ENCODE results near the gene GAGE13. TPM values are rescaled to one million over a fixed set of nuclear protein-coding genes. Genes with fewer than 3 reads are reported as not detected.
A peak's percentile ranks its signal among the peaks of the same experiment; 100 is the strongest.
"Not testable (repeated sequence)": the region's sequence is repeated elsewhere in the genome, so short reads cannot be mapped to it uniquely, and the experiment has no call there.

Gene GAGE13
- total and polyA plus RNA-seq, 2 donors (not counting 3 experiments of a cell fraction or from before 2014, with no cell fraction given): not detected

- H3K9me3 ChIP-seq (replicated peaks; ENCODE audit: control insufficient read depth, insufficient read depth, low read length); H3K4me1 ChIP-seq (ENCODE audit: control insufficient read depth, extremely low read depth, insufficient read depth, low read length); CTCF ChIA-PET; H2AFZ ChIP-seq (ENCODE audit: low read depth, low read length); intact Hi-C loops (cut with micrococcal nuclease); H3K9me1 ChIP-seq (replicated peaks; ENCODE audit: control insufficient read depth, extremely low read depth, insufficient read depth, low read length); dilution Hi-C loops (cut with MboI; ENCODE audit: extremely low pct_ligation_motif_present, low sequenced_read_pairs); H3K9ac ChIP-seq (replicated peaks; ENCODE audit: extremely low read depth, insufficient read depth, low read length); POLR2A ChIA-PET; H3K36me3 ChIP-seq (ENCODE audit: control insufficient read depth in 2 of 2, extremely low read depth in 1 of 2, insufficient read depth in 2 of 2, low read length in 2 of 2); H4K20me1 ChIP-seq (replicated peaks; ENCODE audit: control insufficient read depth, extremely low read depth, insufficient read depth, low read length); H3K4me2 ChIP-seq (ENCODE audit: insufficient read depth, low read length); H3K79me2 ChIP-seq (ENCODE audit: control insufficient read depth, insufficient read depth, low read length); H3K4me3 ChIP-seq (replicated peaks in 1 of 3; ENCODE audit: insufficient read depth in 1 of 3, low read depth in 1 of 3, low read length in 3 of 3); H3K27me3 ChIP-seq (ENCODE audit: control insufficient read depth in 2 of 2, insufficient read depth in 2 of 2, low read length in 2 of 2); BruUV-seq (replicated peaks); H3K27ac ChIP-seq (ENCODE audit: insufficient read depth, low read depth, low read length); FAIRE-seq: not testable (repeated sequence)
- DNase-seq (ENCODE audit: low read depth, low spot score): peak; percentile 4
These were observed 14.8 kb downstream of the GAGE13 start for GRCh38 chrX:49346150-49346549.

Other genes with a start within 250 kb of the GAGE13 start
- 21.3 and 22.6 TPM in 2 replicates for gene GPKOW, start 207.8 kb upstream of the GAGE13 start, total RNA-seq
- gene GPKOW, start 207.8 kb upstream of the GAGE13 start, polyA plus RNA-seq: 17.5 and 22.1 TPM in 2 replicates
- 0.48 and 0.77 TPM in 2 replicates for gene MAGIX, start 168.8 kb upstream of the GAGE13 start, total RNA-seq
- 0.88 and 0.94 TPM in 2 replicates for gene MAGIX, start 168.8 kb upstream of the GAGE13 start, polyA plus RNA-seq
- gene PLP2, start 159.7 kb upstream of the GAGE13 start, total RNA-seq: 153 and 170 TPM in 2 replicates
- gene PLP2, start 159.7 kb upstream of the GAGE13 start, polyA plus RNA-seq: 277 and 304 TPM in 2 replicates
- 9.6 and 15.0 TPM in 2 replicates for gene PRICKLE3, start 145.2 kb upstream of the GAGE13 start, total RNA-seq
- 6.8 and 8.6 TPM in 2 replicates for gene PRICKLE3, start 145.2 kb upstream of the GAGE13 start, polyA plus RNA-seq
- gene SYP, start 131.4 kb upstream of the GAGE13 start, total RNA-seq: 0.46 and 0.77 TPM in 2 replicates
- 0.11 and 0.21 TPM in 2 replicates for gene SYP, start 131.4 kb upstream of the GAGE13 start, polyA plus RNA-seq
- not detected in 2 replicates for gene CACNA1F, start 98.2 kb upstream of the GAGE13 start, total RNA-seq
- gene CACNA1F, start 98.2 kb upstream of the GAGE13 start, polyA plus RNA-seq: not detected in 2 replicates
- 13.2 and 14.8 TPM in 2 replicates for gene CCDC22, start 96.1 kb upstream of the GAGE13 start, total RNA-seq
- gene CCDC22, start 96.1 kb upstream of the GAGE13 start, polyA plus RNA-seq: 19.2 and 21.5 TPM in 2 replicates
- not detected in 2 replicates for gene FOXP3, start 66.9 kb upstream of the GAGE13 start, total RNA-seq
- gene FOXP3, start 66.9 kb upstream of the GAGE13 start, polyA plus RNA-seq: 0.06 and 0.08 TPM in 2 replicates
- gene PPP1R3F, start 61.8 kb upstream of the GAGE13 start, total RNA-seq: 2.1 and 2.5 TPM in 2 replicates
- 1.5 and 1.6 TPM in 2 replicates for gene PPP1R3F, start 61.8 kb upstream of the GAGE13 start, polyA plus RNA-seq
- gene GAGE10, start 27.9 kb upstream of the GAGE13 start, total RNA-seq: not detected in 2 replicates
- gene GAGE10, start 27.9 kb upstream of the GAGE13 start, polyA plus RNA-seq: not detected in 2 replicates
- gene GAGE12J, start 9.5 kb upstream of the GAGE13 start, total RNA-seq: not detected in 2 replicates
- gene GAGE12J, start 9.5 kb upstream of the GAGE13 start, polyA plus RNA-seq: not detected in 2 replicates
- gene GAGE12C, start 200.6 kb downstream of the GAGE13 start, total RNA-seq: not detected in 2 replicates
- gene GAGE12C, start 200.6 kb downstream of the GAGE13 start, polyA plus RNA-seq: not detected in 2 replicates
- gene GAGE12D, start 210.2 kb downstream of the GAGE13 start, total RNA-seq: not detected in 2 replicates
- gene GAGE12D, start 210.2 kb downstream of the GAGE13 start, polyA plus RNA-seq: not detected in 2 replicates
- not detected in 2 replicates for gene GAGE12E, start 219.7 kb downstream of the GAGE13 start, total RNA-seq
- gene GAGE12E, start 219.7 kb downstream of the GAGE13 start, polyA plus RNA-seq: not detected in 2 replicates
- gene GAGE12F, start 229.3 kb downstream of the GAGE13 start, total RNA-seq: not detected in 2 replicates
- not detected in 2 replicates for gene GAGE12F, start 229.3 kb downstream of the GAGE13 start, polyA plus RNA-seq
- gene GAGE12G, start 238.8 kb downstream of the GAGE13 start, total RNA-seq: not detected in 2 replicates
- gene GAGE12G, start 238.8 kb downstream of the GAGE13 start, polyA plus RNA-seq: not detected in 2 replicates
- not detected in 2 replicates for gene GAGE12H, start 248.4 kb downstream of the GAGE13 start, total RNA-seq
- not detected in 2 replicates for gene GAGE12H, start 248.4 kb downstream of the GAGE13 start, polyA plus RNA-seq